ENCODE results near the gene SPRYD3.

GRCh38 chr12:53127169-53127568 is 48.0 kb upstream of the SPRYD3 start:
- no peak for TF ChIP-seq EZH2phosphoT487 (conservative IDR thresholded peaks at IDR 0.05; ENCODE audit: low read length)
- TF ChIP-seq CTCF (IDR thresholded peaks at IDR 0.05; ENCODE audit: insufficient read depth, low read length, poor library complexity, severe bottlenecking) = no peak
